GM18502 (cell line): ENCODE measurements around the gene NTM.

Experiments
- ATAC-seq: cut with Tn5 transposase; IDR thresholded peaks from one replicate; pipeline ENCODE4 v1.9.1; 2021; ENCODE audit warnings: mild to moderate bottlenecking; ENCODE audit not compliant: unreplicated experiment, poor library complexity

Gene NTM

GRCh38 chr11:131993246-131993645, 622.8 kb downstream of the NTM start:
- no peak for ATAC-seq

GRCh38 chr11:131998020-131998419, 627.6 kb downstream of the NTM start:
- no peak for ATAC-seq

DNA sequence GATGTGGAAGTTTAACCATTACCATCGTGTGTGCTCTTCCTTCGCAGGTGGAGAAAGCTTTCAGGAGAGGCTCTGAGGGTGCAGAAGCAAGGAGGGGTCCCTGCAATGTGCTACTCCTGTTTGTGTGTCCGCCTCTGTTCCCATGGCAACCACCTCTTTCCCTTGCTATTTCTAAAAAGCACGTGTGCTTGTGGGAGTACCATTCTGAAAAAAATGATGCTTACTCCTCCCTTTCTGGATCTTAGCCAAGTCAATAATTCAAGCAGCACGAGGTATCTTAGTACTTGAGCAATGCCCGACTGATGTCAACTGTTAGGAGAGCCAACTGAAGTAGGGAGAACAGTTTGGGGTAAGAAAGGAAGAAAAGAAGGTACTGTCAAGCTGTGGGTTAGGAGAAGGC, 628.7 kb downstream of the NTM start:
- ATAC-seq, result no peak

GRCh38 chr11:131999955-132000354, 629.5 kb downstream of the NTM start:
- no peak for ATAC-seq

GRCh38 chr11:132005887-132006286, 635.5 kb downstream of the NTM start:
- ATAC-seq, result no peak

GRCh38 chr11:132006884-132007580, 636.6 kb downstream of the NTM start:
- ATAC-seq, result no peak

- no peak for ATAC-seq
These were observed 637.8 kb downstream of the NTM start for GRCh38 chr11:132008226-132008625.

- ATAC-seq, result no peak
These were observed 638.5 kb downstream of the NTM start for GRCh38 chr11:132008872-132009271.

- ATAC-seq, result no peak
These were observed 649.6 kb downstream of the NTM start for GRCh38 chr11:132020001-132020400.

- ATAC-seq, result no peak
These were observed 651.9 kb downstream of the NTM start for GRCh38 chr11:132022285-132022684.

DNA sequence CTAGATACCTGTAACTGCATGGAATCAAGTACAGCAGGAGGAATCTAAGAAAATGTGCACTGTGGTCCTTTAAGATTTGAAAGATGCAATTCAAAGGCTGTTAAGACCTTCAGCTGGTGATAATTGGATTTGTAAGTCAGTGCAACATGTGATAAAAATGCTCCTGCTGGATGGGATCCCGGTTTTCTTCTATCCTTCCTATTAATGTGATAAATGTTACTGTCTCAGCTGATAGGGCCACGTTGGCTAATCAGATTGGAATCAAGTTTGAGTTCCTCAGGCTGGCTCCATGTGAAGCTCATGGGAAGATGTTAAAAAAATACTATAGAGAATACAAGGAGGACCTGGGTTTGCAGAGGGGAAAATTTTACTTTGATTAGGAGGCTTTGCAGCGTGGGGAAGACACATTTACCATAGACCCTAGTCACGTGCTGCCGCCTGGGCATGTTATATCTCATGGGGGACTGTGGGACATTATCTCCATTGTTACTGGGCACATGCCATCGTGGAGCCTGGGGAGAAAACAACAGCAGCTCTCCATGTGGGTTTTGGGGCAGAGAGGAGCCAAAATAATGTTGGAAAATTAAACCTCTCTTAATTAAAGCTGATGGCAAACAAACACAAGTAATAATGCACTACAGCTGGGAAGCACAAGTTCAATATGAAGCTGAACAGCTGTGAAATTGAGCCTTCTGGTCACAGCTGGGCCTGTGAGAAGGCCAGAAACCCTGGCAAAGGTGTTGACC, 652.5 kb downstream of the NTM start:
- no peak for ATAC-seq

DNA sequence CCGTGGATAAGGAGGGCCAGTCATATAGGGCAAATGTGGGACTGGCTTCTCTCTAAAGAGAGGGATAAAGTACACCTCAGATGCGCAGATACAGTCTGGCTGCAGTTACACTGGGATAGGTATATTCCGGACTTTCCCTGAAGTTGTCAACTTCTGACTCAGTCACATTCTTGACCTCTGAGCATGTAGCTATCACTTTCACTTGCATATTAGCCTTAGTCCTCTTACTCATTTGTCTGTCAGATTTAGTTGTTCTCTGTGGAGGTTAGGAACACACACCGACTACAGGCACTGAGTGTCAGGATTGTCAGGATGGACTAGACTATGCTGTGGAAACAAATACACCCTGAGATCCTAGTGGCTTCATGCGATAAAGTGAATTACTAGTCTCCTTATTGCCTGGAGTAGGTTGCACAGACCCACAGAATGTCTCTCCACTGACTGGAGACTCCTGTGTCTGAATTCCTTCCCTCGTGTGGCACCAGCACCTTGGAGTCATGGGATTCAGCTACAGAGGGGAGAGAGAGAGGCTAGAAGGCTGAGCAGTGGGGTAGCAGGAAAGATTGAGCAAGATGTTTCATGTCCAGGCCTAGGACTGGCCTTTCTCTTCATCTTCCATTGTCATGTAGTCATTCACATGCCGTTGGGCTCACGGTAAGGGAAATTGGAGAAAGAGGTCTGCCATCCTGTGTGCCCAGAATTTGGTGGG, 654.3 kb downstream of the NTM start:
- no peak for ATAC-seq

- ATAC-seq, result no peak
These were observed 656.3 kb downstream of the NTM start for GRCh38 chr11:132026746-132027145.

DNA sequence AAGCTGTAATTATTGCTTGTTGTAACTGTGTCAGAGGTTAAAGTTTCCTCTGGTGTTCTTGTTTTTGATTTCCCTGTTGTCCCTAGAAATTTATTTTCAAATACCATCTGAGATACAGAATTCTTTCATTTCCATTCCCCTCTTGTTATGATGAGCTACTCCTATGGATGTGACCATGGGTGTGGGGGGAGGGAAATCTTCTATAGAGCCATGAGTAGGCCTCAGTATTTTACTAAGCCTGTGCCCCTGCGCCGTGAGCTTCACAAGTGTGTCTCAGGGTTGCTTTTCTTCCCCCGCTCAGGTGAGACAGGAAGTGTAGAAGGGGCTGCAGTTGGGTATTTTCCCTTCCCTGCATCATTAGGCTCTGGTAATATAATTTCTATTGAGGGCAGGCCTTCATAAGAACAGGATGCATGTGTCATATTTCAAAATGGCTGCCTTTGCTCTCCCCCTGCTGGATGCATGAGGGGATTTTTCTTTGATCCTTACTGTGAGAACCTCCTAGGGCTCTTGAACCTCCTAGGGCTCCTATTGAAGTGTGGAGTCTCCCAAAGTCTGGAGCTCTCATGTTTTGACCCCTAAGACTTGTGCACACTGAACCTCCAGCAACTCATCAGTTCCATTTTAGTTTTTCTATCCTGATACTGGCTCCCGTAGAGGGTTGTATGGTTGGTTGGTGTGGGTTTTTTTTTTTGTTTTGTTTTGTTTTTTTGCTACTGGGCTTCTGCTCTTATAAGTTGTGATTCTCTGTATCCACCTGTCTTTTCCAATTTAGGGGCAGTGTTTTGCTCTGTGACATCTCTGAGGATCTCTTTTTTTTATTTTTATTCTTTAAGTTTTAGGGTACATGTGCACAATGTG, 658.2 kb downstream of the NTM start:
- no peak for ATAC-seq

DNA sequence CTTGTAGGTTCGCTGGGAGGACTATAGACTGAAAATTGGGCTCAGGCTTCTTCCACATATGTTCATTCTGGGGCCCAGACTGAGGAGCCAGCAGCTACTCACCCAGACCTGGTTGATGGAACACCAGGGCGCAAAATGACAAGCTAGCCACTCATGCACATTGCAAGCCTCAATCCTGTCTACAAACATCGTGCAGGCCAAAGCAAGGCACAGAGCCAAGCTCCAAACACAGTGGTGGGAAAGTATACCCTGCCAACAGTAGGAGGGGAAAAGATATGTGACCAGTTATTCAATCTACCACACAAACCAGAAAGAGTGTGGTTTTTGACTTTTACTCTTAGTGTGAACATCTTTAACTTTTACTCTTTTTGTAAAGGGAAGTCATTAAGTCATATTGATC, 660.5 kb downstream of the NTM start:
- ATAC-seq, result no peak

- no peak for ATAC-seq
These were observed 662.1 kb downstream of the NTM start for GRCh38 chr11:132032555-132032954.

- ATAC-seq, result no peak
These were observed 662.6 kb downstream of the NTM start for GRCh38 chr11:132033051-132033450.

DNA sequence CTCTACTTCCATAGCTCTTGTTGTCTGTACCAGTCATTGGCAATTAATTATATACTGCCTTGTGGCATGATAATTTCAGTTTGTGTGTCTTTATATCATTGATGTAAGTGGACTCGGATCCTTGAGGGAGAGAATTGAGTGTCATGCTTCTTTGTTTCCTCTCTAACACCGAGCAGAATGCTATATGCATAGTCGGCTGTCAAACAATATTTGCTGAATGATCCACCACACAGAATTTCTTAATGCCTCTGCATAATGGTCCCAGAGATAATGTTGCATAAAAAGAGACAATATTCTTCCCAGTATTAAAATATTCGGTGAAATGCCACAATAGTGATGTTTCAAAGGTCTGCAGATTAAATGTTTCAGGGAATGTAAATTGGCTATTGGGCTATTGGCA, 664.8 kb downstream of the NTM start:
- ATAC-seq, result no peak

GRCh38 chr11:132035766-132036165, 665.4 kb downstream of the NTM start:
- no peak for ATAC-seq

GRCh38 chr11:132036220-132036619, 665.8 kb downstream of the NTM start:
- ATAC-seq, result no peak
